Omental fat pad (tissue), 4 donors: ENCODE results near the gene GPC6. TPM values are rescaled to one million over a fixed set of nuclear protein-coding genes. Genes with fewer than 3 reads are reported as not detected.

Experiments used
- ATAC-seq: fragments of 150-250 bp; one replicate; pipeline ENCODE4 v1.9.1; 2016; ENCODE audit warnings: mild to moderate bottlenecking, moderate library complexity; ENCODE audit not compliant: low FRiP score
- DNase-seq: peaks from one replicate; pipeline ENCODE4 v3.0.0-alpha.2; 2019; ENCODE audit warnings: low spot score
- total RNA-seq, 4 donors: library from RNA; depleted of rRNA; stranded (reverse); fragments of >200 nt; gene quantifications; one replicate each; pipeline ENCODE4 v1.1.0, GENCODE V29; 2016
- TF ChIP-seq, protein P1 (sequence below), 3 donors: fragments of 450-650 bp; IDR thresholded peaks; one replicate each; pipeline ENCODE4 v1.5.1; 2016 to 2017; ENCODE audit warnings: antibody characterized with exemption in 3 of 3, mild to moderate bottlenecking in 3 of 3, moderate library complexity in 2 of 3

The GPC6 gene
- total RNA-seq, 4 donors from 2014 or later, result 9.2 to 24.4 (median 16.4) TPM

DNA sequence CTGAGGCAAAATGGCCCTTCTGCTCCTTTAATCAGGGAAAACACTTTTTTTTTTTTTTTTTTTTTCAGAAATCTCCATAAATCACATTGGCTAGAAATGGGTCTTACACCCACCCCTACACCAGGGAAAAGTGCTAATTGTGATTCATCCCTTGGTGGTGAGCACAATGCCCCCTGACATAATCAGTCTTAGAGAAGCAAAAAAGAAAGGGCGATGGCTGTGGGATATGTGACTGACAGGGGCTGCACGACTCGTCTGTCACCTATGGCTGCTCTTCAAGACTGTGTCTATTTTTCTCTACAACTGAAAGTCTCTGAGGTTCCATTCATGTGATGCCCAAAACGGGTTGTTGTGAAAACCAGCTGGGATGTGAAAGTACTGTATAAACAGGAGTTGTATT lies 3.6 kb upstream of the GPC6 start:
- no peak for DNase-seq
- TF ChIP-seq, protein P1, sequence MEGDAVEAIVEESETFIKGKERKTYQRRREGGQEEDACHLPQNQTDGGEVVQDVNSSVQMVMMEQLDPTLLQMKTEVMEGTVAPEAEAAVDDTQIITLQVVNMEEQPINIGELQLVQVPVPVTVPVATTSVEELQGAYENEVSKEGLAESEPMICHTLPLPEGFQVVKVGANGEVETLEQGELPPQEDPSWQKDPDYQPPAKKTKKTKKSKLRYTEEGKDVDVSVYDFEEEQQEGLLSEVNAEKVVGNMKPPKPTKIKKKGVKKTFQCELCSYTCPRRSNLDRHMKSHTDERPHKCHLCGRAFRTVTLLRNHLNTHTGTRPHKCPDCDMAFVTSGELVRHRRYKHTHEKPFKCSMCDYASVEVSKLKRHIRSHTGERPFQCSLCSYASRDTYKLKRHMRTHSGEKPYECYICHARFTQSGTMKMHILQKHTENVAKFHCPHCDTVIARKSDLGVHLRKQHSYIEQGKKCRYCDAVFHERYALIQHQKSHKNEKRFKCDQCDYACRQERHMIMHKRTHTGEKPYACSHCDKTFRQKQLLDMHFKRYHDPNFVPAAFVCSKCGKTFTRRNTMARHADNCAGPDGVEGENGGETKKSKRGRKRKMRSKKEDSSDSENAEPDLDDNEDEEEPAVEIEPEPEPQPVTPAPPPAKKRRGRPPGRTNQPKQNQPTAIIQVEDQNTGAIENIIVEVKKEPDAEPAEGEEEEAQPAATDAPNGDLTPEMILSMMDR (IDR thresholded peaks at IDR 0.05), result no peak
- ATAC-seq, result no peak

DNA sequence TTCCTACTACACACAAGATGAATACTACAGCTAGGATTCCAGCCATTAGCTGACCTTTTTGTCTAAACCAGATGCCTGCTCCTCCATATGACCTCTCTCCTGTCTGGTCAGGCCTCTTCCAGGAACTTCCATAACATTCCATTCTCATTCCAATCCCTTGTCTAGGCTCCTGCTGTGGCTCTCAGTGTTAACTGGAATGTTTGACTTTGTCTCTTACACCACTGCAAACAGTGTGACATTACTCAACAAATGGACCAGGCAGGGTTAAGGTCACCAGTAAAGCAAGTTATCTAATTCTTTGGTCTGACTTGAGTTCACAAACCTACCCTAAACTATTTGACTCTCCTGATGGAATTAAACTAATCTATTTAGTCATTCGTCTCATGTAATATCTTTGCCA lies 2.1 kb upstream of the GPC6 start:
- TF ChIP-seq, protein P1 (IDR thresholded peaks at IDR 0.05), result no peak
- DNase-seq, result no peak
- no peak for ATAC-seq

DNA sequence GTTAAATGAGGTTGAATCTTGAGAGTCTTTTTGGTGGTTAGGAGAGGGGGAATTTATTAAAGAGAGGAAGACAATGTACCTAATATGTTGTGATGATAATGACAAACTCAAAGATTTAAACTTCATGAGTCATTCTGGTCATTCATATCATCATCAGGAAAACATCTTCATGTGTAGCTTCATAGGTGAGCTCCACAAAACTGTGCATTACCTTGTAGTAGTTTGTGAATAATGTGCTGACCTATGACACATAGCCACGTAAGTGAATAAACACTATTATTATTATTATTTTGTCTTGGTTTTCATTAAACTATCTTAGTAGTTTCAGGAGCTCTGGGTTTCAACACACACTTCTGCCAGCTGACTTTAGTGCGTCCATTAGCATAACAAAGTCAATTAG lies 997 bp upstream of the GPC6 start:
- TF ChIP-seq, protein P1 (IDR thresholded peaks at IDR 0.05), result no peak
- no peak for ATAC-seq

DNA sequence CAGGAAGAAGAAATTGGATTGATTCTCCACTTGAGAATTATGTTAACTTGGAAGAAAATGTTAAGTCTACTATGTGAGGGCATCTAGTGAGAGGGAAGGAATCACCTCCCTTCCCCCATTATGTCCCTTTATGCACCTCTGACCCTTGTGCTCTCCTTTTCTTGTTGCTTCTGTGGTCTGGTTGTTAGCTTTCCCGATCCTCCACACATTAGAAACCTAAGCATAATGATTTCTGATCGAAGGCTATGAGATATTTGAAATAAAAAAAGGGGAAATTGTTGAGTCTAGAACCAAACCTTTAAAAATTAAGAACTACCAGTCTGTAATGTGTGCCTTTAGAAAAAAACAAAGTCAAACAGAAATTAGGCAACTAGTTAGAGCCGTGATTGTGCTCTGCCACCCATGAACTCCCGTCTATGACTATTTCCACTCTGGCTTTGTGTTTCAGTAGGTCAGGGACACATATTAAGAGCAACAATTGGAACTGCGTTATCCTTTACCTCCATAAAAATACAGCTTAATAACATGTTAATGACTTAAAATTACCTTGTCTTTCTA lies 463 bp upstream of the GPC6 start:
- no peak for ATAC-seq
- TF ChIP-seq, protein P1 (IDR thresholded peaks at IDR 0.05), result no peak
- no peak for DNase-seq

More for the DNA sequence above, 997 bp upstream of the GPC6 start:
- DNase-seq, result no peak

DNA sequence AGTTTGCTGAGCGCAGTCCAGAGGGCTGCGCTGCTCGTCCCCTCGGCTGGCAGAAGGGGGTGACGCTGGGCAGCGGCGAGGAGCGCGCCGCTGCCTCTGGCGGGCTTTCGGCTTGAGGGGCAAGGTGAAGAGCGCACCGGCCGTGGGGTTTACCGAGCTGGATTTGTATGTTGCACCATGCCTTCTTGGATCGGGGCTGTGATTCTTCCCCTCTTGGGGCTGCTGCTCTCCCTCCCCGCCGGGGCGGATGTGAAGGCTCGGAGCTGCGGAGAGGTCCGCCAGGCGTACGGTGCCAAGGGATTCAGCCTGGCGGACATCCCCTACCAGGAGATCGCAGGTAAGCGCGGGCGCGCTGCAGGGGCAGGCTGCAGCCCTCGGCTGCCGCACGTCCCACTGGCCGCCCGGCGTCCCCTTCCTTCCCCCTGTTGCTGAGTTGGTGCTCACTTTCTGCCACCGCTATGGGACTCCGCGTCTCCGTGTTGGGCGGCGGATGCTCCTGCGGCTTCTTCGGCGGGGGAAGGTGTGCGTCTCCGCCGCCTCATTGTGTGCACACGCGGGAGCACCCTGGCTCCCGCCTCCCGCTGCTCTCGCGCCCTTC lies 772 bp downstream of the GPC6 start:
- TF ChIP-seq, protein P1 (IDR thresholded peaks at IDR 0.05), result no peak
- peak; percentile 14 for ATAC-seq
- DNase-seq, result no peak

DNA sequence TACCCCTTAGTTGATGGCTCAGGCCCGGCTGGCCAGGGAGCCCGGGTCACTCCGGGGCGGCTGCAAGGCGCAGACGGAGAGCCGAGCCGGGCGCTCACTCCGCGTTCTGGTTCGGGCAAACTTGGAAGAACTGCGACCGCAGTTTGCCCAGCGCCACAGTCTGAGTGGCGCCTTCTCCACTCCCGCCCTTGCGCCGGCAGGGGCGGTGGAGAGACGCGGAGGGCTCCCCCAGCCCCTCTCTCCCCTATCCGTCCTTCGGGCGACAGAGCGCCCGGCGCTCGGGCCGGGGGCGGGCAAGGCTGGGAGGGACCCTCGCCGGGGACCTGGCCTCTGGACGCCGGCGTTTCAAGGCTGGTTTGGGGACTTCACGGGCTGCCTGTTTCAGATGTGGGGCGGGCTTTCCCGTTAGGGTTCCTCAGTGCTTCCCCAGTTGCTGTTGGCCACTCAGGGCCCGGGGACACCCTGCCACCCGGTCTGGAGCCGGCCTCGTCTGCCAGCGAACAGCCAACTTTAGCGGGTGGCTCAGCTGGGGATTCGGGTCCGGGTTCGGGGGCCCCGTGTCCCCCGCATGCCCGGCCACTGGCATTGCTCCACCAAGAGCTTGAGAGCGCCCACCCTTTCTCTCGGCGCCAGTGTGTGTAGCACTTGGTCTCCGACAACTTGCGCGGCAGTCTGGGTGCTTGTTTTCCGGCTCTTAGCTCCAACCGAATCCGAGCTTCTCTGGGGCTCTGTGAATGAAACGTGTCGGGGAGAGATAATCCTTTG lies 1.5 kb downstream of the GPC6 start:
- ATAC-seq, result peak; percentile 60
- TF ChIP-seq, protein P1 (IDR thresholded peaks at IDR 0.05), result no peak
- no peak for DNase-seq

DNA sequence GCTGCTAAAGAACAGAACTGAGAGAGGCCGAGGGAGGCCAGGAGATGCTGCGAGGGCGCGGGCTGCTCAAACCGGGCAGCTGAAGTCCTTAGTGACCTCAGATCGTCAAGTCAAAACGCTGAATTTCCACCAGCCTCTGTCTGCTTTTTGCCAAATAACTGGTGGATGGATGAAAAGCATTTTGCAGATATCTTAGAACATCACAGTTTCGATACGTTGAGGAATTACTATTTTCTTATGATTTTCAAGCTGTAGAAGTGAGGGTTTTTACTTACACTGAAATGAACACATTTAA lies 2.0 kb downstream of the GPC6 start:
- DNase-seq (no peak), ATAC-seq (no peak)
- TF ChIP-seq, protein P1 (IDR thresholded peaks at IDR 0.05), result no peak
